Measurements from ENCODE around the gene GIMAP8.
"Not testable (repeated sequence)": the region's sequence is repeated elsewhere in the genome, so short reads cannot be mapped to it uniquely, and the experiment has no call there.

GIMAP8 gene

DNA sequence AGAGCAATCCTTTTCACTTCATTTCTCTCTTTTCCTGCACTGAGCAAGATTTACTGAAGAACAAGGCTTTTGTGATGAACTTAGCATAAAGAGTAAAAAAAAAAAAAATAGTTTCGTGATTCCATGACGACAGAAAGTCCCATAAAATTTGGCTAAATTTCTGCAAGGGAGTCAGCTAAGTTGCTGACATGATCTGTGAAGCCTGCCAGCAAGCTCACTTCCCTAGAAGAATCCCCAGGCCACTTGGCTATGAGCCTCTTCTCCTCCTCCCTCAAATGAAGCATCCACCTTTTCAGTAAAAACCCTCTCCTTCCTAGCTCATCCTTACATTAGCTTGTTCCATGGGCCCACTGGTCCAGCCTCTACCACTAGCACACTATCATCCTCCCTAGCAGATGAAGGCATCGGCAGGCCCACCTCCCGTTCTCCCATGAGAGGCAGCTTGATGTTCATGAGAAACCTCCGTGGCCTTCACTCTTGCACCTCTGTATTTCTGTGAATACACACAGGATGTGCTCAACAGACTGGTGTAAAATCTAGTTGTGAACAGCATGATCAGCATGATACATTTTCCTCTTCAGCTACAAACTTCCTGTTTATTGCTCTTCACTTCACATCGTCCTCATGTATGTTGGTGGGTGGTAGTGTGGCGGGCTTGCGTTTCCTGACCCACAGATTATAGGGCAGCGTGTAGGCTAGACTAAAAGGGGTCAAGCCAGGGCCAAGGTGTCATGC is 30.9 kb downstream of the GIMAP8 start:
- Histone ChIP-seq H3K9ac (ENCODE audit: low read depth, low read length) (no peak overlapping the region), H3K9me3 (ENCODE audit: control insufficient read depth, insufficient read depth, low read length) (no peaks in the 10 kb centered on the region), H3K27me3 (ENCODE audit: control insufficient read depth, insufficient read depth, low read length) (no peaks in the 10 kb centered on the region), H3K36me3 (ENCODE audit: control insufficient read depth, insufficient read depth, low read length) (no peaks in the 10 kb centered on the region), H3K4me1 (ENCODE audit: control insufficient read depth, insufficient read depth, low read length) (no peaks in the 10 kb centered on the region), H3K4me3 (ENCODE audit: low read depth, low read length) (no peak overlapping the region)

DNA sequence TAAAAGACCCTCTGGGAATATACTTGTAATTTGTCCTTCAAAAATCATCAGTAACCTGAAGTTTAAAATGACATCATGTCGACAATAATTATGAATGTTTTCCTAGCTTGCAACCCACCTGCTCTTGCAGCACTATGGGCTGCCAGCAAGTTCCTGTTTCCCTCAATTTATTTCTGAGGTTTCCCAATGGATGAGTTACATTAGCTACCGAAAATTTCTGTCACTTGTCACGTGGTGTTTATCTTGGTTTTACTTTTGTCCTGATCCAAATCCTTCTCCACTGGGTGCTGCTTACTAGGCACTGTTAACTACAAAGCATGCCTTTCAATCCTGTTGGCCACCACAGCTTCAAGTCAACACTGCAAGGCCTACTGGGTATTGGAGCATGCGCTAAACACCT is 31.5 kb downstream of the GIMAP8 start:
- no peak overlapping the region for H3K4me3 ChIP-seq (ENCODE audit: low read depth, low read length)
- no peaks in the 10 kb centered on the region for H3K36me3 ChIP-seq (ENCODE audit: control insufficient read depth, insufficient read depth, low read length)
- H3K4me1 ChIP-seq (ENCODE audit: control insufficient read depth, insufficient read depth, low read length): no peaks in the 10 kb centered on the region
- H3K27me3 ChIP-seq (ENCODE audit: control insufficient read depth, insufficient read depth, low read length): no peaks in the 10 kb centered on the region
- H3K9me3 ChIP-seq (ENCODE audit: control insufficient read depth, insufficient read depth, low read length): no peaks in the 10 kb centered on the region
- H3K9ac ChIP-seq (ENCODE audit: low read depth, low read length): no peak overlapping the region

DNA sequence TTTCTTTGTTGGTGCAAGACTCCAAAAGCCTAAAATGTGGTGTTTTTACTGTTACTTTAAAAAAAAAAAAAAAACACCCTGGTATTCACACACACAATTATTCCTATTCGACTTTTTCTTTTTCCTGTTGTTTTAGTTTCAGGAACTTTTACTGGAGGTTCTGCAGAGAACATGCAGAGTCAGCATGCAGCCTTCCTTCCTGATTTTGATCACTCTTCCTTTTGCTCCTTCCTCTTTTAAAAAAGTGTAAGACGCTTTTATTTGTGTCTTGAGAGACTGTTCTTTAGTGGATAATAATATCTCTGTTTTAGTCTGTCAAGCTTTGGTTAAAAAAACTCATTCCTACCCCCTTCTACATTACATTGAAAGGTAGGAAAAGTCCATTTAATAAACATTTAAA is 33.1 kb downstream of the GIMAP8 start:
- H3K9ac ChIP-seq (ENCODE audit: low read depth, low read length); H3K27me3 ChIP-seq (ENCODE audit: control insufficient read depth, insufficient read depth, low read length); H3K4me1 ChIP-seq (ENCODE audit: control insufficient read depth, insufficient read depth, low read length); H3K36me3 ChIP-seq (ENCODE audit: control insufficient read depth, insufficient read depth, low read length); H3K9me3 ChIP-seq (ENCODE audit: control insufficient read depth, insufficient read depth, low read length); H3K4me3 ChIP-seq (ENCODE audit: low read depth, low read length): not testable (repeated sequence)

DNA sequence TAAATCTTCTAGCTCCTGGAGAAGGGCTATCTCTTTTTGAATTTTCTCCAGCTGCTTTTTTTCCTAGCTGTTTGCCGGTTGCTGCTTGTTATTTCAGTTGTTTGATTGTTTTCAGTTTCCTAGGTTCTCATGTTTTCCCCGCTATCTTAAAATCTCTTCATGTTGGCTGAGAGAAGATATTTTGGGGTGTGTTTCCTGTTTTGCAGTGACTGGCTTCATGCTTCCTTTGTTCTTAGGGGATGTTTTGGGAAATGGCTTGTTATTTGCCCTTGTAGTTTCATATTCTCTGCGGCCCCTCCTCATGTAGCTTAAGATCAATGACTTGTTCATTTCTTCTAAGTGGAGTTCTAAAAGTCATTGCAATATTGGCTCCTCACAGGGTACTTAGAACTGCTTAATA is 33.6 kb downstream of the GIMAP8 start:
- not testable (repeated sequence) for H3K9me3 ChIP-seq (ENCODE audit: control insufficient read depth, insufficient read depth, low read length); H3K9ac ChIP-seq (ENCODE audit: low read depth, low read length); H3K4me1 ChIP-seq (ENCODE audit: control insufficient read depth, insufficient read depth, low read length); H3K36me3 ChIP-seq (ENCODE audit: control insufficient read depth, insufficient read depth, low read length); H3K27me3 ChIP-seq (ENCODE audit: control insufficient read depth, insufficient read depth, low read length); H3K4me3 ChIP-seq (ENCODE audit: low read depth, low read length)

DNA sequence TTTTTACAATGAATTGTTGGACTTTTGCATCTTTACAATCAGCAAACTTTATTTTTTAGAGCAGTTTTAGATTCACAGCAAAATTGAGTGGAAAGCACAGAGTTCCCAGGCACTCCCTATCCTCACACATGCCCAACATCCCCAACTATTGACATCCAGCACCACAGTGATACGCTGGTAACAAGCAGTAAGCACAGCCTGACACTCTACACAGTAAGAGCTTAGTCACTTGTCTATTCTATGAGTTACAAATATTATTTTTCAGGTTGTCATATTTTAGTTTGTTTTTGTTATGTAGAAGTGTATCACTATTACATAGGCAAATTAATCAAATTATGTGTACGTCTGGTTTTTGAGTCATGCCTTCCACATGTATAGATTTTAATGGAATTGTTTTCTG is 37.2 kb downstream of the GIMAP8 start:
- Histone ChIP-seq H3K9ac (ENCODE audit: low read depth, low read length) (no peak overlapping the region), H3K36me3 (ENCODE audit: control insufficient read depth, insufficient read depth, low read length) (no peaks in the 10 kb centered on the region), H3K4me3 (ENCODE audit: low read depth, low read length) (no peak overlapping the region), H3K4me1 (ENCODE audit: control insufficient read depth, insufficient read depth, low read length) (no peaks in the 10 kb centered on the region), H3K9me3 (ENCODE audit: control insufficient read depth, insufficient read depth, low read length) (no peaks in the 10 kb centered on the region), H3K27me3 (ENCODE audit: control insufficient read depth, insufficient read depth, low read length) (no peaks in the 10 kb centered on the region)

DNA sequence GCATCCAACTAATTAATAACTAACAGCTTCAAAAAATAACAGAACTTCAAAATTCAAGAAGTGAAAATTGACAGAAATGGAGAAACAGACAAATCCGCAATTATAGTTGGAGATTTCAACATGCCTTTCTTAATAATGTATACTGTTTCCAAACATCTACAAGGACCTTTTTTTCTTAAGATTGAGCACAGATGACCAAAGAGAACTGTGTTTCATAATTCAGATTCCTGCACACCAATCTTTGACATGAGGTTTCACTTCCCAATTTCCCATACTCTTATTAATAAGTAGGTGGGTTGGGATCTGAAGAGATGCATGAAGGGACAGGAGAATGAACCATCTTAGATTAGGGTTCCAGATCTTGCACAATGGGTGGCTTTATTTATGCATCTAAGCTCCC is 39.4 kb downstream of the GIMAP8 start:
- Histone ChIP-seq H3K36me3 (ENCODE audit: control insufficient read depth, insufficient read depth, low read length) (no peaks in the 10 kb centered on the region), H3K27me3 (ENCODE audit: control insufficient read depth, insufficient read depth, low read length) (no peaks in the 10 kb centered on the region), H3K9me3 (ENCODE audit: control insufficient read depth, insufficient read depth, low read length) (no peaks in the 10 kb centered on the region), H3K4me1 (ENCODE audit: control insufficient read depth, insufficient read depth, low read length) (no peaks in the 10 kb centered on the region), H3K4me3 (ENCODE audit: low read depth, low read length) (no peak overlapping the region), H3K9ac (ENCODE audit: low read depth, low read length) (no peak overlapping the region)

DNA sequence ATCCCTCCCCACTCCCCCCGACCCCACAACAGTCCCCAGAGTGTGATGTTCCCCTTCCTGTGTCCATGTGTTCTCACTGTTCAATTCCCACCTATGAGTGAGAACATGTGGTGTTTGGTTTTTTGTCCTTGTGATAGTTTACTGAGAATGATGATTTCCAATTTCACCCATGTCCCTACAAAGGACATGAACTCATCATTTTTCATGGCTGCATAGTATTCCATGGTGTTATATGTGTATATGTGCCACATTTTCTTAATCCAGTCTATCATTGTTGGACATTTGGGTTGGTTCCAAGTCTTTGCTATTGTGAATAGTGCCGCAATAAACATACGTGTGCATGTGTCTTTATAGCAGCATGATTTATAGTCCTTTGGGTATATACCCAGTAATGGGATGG is 43.0 kb downstream of the GIMAP8 start:
- not testable (repeated sequence) for H3K36me3 ChIP-seq (ENCODE audit: control insufficient read depth, insufficient read depth, low read length); H3K4me3 ChIP-seq (ENCODE audit: low read depth, low read length); H3K9ac ChIP-seq (ENCODE audit: low read depth, low read length); H3K9me3 ChIP-seq (ENCODE audit: control insufficient read depth, insufficient read depth, low read length); H3K4me1 ChIP-seq (ENCODE audit: control insufficient read depth, insufficient read depth, low read length); H3K27me3 ChIP-seq (ENCODE audit: control insufficient read depth, insufficient read depth, low read length)

DNA sequence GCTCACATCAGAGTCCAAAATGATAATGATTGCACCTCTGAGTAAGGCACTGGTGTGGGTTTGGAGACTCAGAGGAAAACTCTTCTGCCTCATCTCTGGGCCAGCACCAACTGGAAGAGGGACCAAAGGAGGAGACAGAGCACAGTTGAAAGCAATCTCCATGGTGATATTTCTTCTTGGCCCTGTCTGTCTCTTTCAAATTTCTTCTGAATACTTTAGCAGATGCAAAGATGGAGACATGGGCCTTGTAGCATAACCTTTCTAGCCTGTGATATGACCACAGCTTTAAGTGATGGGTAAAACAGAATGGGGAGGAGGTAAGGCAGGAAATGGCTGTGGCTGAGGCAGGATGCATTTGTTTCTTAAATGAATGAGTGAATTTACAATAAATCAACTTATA is 52.1 kb downstream of the GIMAP8 start:
- H3K27me3 ChIP-seq (ENCODE audit: control insufficient read depth, insufficient read depth, low read length): no peaks in the 10 kb centered on the region
- H3K4me1 ChIP-seq (ENCODE audit: control insufficient read depth, insufficient read depth, low read length): no peaks in the 10 kb centered on the region
- no peak overlapping the region for H3K4me3 ChIP-seq (ENCODE audit: low read depth, low read length)
- no peaks in the 10 kb centered on the region for H3K9me3 ChIP-seq (ENCODE audit: control insufficient read depth, insufficient read depth, low read length)
- H3K36me3 ChIP-seq (ENCODE audit: control insufficient read depth, insufficient read depth, low read length): no peaks in the 10 kb centered on the region
- no peak overlapping the region for H3K9ac ChIP-seq (ENCODE audit: low read depth, low read length)

DNA sequence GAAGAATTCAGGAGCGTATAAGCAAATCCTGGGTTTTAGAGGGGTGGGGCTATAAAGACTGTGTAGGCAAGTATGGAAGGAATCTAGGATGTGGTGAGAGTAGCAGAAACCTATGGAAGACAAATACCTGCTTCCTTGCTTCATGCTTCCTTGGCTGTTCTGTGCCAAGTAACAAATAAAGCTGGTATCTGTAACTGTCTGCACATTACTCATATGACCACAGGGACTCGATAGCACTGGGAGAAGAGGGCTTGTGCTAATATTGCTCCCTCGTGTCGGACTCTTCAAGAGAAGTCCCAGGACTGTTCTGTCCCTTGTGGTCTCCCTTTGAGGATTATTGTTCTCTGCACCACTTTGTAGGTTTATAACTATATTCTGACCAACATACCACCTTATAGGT is 52.7 kb downstream of the GIMAP8 start:
- H3K9me3 ChIP-seq (ENCODE audit: control insufficient read depth, insufficient read depth, low read length): no peaks in the 10 kb centered on the region
- H3K9ac ChIP-seq (ENCODE audit: low read depth, low read length): no peak overlapping the region
- H3K27me3 ChIP-seq (ENCODE audit: control insufficient read depth, insufficient read depth, low read length): no peaks in the 10 kb centered on the region
- H3K4me3 ChIP-seq (ENCODE audit: low read depth, low read length): no peak overlapping the region
- no peaks in the 10 kb centered on the region for H3K4me1 ChIP-seq (ENCODE audit: control insufficient read depth, insufficient read depth, low read length)
- no peaks in the 10 kb centered on the region for H3K36me3 ChIP-seq (ENCODE audit: control insufficient read depth, insufficient read depth, low read length)

DNA sequence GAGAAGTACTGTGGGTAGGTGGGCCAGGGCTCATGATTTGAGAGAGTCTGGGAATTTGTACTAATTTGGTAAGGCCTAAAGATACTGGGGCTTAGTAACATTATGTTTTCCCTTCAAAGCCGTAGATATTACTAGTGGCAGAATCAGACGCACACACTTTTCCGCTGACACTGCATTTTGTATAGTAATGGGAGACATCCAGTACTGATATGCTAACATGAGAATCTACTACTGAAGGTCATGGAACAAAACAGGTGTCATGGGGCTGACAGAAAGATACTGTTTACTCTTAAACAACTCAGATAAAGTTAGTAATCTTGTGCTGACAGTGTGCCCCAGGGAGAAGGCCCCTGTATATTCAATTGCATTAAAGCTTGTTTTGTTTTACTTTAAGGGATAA is 53.2 kb downstream of the GIMAP8 start:
- H3K4me1 ChIP-seq (ENCODE audit: control insufficient read depth, insufficient read depth, low read length): no peaks in the 10 kb centered on the region
- H3K36me3 ChIP-seq (ENCODE audit: control insufficient read depth, insufficient read depth, low read length): no peaks in the 10 kb centered on the region
- H3K9me3 ChIP-seq (ENCODE audit: control insufficient read depth, insufficient read depth, low read length): no peaks in the 10 kb centered on the region
- no peak overlapping the region for H3K4me3 ChIP-seq (ENCODE audit: low read depth, low read length)
- no peak overlapping the region for H3K9ac ChIP-seq (ENCODE audit: low read depth, low read length)
- H3K27me3 ChIP-seq (ENCODE audit: control insufficient read depth, insufficient read depth, low read length): no peaks in the 10 kb centered on the region

DNA sequence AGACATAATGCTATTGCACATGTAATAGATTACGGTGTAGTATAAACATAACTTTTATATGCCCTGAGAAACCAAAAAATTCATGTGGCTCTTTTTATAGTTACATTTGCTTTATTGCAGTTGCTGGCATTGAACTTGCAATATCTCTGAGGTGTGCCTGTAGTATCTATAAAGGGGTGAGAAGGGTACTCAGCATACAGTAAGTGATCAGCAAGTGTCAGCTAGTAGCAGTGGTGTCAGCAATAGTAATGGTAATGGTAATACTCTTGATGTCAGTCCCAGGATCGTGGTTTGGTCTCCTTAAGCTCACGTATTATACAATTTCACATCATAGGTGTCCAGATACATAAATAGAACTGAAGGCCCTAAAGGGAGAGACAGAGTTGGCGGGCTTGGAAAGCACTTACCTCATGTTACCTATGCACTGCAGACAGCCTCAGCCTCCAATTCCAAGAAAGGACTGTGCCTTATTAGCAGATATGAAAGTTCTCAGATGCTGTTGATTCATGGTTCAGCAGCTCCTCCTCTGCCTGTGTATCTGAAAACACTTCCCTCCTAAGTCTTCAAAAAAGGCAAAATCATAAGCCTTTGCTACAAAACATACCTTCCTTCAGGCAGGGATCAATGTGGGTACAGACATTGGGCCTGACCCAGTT is 57.6 kb downstream of the GIMAP8 start:
- no peak overlapping the region for H3K4me3 ChIP-seq (ENCODE audit: low read depth, low read length)
- H3K36me3 ChIP-seq (ENCODE audit: control insufficient read depth, insufficient read depth, low read length): no peaks in the 10 kb centered on the region
- H3K4me1 ChIP-seq (ENCODE audit: control insufficient read depth, insufficient read depth, low read length): no peaks in the 10 kb centered on the region
- H3K27me3 ChIP-seq (ENCODE audit: control insufficient read depth, insufficient read depth, low read length): no peaks in the 10 kb centered on the region
- H3K9me3 ChIP-seq (ENCODE audit: control insufficient read depth, insufficient read depth, low read length): peaks cover 4% of the 10 kb centered on the region
- no peak overlapping the region for H3K9ac ChIP-seq (ENCODE audit: low read depth, low read length)

DNA sequence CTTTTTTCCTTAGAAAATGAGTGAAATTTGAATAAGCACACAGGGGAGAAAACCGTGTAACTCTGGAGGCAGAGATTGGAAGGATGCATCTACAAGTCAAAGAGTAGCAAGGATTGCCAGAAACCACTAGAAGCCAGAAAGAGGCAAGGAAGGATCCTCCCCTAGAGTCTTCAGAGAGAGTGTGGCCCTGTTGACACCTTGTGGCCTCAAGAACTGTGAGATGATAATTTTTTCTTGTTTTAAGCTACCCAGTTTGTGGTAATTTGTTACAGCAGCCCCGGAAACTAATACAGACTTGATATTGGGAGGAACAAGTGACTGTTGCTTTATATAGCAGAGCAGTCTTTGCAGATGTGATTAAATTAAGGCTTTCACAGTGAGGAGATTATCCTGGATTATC is 60.6 kb downstream of the GIMAP8 start:
- Histone ChIP-seq H3K36me3 (ENCODE audit: control insufficient read depth, insufficient read depth, low read length) (no peaks in the 10 kb centered on the region), H3K9ac (ENCODE audit: low read depth, low read length) (no peak overlapping the region), H3K4me3 (ENCODE audit: low read depth, low read length) (no peak overlapping the region), H3K27me3 (ENCODE audit: control insufficient read depth, insufficient read depth, low read length) (no peaks in the 10 kb centered on the region), H3K9me3 (ENCODE audit: control insufficient read depth, insufficient read depth, low read length) (peaks cover 4% of the 10 kb centered on the region), H3K4me1 (ENCODE audit: control insufficient read depth, insufficient read depth, low read length) (no peaks in the 10 kb centered on the region)

Data from iPS-15b (cell line).